GM10266 (cell line): Measurements from ENCODE around the gene DPF3.
A peak's percentile ranks its signal among the peaks of the same experiment; 100 is the strongest.

ENCODE experiments used
- DNase-seq: peaks from one replicate; pipeline ENCODE4 v3.0.0; 2012; ENCODE audit errors: extremely low spot score
- TF ChIP-seq, protein P1 (sequence below): IDR thresholded peaks from 2 replicates; pipeline ENCODE4 v1.5.1; 2012; ENCODE audit warnings: mild to moderate bottlenecking, low read depth; ENCODE audit not compliant: control insufficient read depth, insufficient read depth; ENCODE audit errors: missing control alignments

The DPF3 gene

DNA sequence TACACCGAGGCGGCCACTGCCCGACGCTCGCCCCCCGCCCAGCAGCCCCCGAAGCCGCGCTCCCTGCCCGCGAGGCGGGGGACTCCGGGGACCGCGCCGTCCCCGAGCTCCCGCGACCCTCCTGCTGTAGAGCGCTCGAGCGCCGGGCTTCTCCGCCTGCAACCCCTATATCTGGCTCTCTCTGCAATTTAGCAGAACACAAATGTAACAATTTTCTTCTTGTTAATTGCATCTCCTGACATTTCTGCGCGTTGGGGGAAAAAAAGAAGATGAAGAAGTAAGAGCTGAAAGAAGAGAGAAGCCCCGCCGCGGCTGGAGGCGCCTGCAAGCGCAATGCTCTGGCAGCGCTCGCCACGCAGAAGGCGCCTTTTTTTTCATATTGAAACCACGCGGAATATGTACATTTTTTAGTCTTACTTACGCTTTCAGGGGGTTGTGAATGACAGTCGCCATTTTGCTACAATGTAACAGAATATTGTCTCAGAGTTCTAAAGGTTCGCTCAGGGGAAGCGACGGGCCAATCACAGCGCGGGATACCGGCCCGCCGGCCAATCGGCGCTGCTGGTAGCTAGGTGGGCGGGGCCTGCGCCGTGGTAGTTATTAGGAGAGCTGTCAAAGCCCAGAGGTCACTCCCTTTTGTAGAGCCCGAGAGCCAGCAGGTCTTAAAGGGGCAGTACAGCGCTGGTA lies at the start of gene DPF3:
Gene DPF3, minus strand, starts transcription at position 466 of the 687 bp plus-strand sequence. Its CDS starts 13 bp downstream, at position 453.
- TF ChIP-seq, protein P1, sequence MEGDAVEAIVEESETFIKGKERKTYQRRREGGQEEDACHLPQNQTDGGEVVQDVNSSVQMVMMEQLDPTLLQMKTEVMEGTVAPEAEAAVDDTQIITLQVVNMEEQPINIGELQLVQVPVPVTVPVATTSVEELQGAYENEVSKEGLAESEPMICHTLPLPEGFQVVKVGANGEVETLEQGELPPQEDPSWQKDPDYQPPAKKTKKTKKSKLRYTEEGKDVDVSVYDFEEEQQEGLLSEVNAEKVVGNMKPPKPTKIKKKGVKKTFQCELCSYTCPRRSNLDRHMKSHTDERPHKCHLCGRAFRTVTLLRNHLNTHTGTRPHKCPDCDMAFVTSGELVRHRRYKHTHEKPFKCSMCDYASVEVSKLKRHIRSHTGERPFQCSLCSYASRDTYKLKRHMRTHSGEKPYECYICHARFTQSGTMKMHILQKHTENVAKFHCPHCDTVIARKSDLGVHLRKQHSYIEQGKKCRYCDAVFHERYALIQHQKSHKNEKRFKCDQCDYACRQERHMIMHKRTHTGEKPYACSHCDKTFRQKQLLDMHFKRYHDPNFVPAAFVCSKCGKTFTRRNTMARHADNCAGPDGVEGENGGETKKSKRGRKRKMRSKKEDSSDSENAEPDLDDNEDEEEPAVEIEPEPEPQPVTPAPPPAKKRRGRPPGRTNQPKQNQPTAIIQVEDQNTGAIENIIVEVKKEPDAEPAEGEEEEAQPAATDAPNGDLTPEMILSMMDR = no peak
- peak; percentile 97 for DNase-seq

DNA sequence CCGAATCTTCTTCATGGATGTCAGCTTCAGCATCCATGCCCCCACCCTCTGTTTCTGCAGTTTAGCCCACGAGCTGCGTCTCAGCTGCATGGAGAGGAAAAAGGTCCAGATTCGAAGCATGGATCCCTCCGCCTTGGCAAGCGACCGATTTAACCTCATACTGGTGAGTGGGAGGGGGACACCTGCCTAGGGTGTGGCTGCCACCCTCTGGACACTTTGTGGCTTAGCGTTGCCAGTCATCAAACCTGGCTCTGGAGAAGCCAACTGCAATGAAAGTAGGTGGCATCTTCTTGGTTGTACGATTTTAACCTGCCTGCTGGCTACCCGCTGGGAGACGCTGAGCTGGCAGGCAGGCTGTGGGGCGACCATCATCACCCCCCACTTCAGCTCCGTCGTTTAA lies 49.0 kb upstream of the DPF3 start:
- no peak for DNase-seq
- TF ChIP-seq, protein P1 = no peak

DNA sequence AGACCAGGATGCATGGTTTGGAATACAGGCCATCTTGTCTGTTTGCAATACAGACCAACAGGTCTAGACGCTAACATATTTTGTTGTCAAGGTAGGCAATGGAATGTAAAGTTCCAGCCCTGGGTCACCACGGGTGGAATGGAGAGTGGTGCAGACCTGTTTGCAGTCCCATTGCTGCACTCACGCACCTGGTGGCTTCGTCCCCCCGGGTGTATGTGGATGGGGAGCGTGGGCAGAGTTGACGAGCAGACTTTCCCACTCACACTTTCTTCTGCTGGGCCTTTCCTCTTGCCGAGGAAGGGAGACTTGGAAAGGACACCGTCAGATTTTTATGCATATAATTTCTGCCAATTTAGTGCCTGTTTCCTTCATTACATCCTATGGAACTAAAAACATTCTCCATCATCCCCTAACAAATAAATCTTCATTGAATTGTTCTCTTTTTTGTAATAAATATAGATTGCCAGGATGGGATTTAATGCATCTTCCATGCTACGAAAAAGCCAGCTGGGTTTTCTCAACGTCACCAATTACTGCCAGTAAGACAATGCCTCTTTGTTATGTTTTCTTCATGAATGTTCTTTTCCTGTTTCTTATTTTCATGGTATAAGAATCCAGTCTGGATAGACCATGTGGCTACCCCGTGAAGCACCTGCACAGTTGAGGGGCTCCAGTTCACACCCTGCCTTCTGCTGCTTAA lies 47.5 kb upstream of the DPF3 start:
- TF ChIP-seq, protein P1 = no peak
- DNase-seq = no peak

DNA sequence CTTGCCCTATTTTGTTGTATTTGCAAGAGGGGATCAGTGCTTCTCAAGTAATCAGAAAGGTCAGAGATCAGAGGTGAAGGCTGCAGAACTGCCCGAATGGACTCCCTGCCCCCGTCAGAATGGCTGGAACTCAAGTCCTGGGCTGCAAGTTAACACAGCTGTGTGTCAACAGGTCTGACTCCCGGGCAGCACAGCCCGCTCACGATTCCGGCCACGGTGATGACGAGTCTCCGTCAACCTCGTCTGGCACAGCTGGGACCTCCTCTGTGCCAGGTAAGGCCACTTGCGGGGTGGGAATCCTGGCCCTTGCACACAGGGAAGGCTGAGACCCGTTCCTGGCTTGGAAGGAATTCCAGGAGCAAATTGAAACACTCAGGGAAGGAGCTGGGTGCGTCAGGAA lies 45.7 kb upstream of the DPF3 start:
- TF ChIP-seq, protein P1 = no peak
- no peak for DNase-seq

DNA sequence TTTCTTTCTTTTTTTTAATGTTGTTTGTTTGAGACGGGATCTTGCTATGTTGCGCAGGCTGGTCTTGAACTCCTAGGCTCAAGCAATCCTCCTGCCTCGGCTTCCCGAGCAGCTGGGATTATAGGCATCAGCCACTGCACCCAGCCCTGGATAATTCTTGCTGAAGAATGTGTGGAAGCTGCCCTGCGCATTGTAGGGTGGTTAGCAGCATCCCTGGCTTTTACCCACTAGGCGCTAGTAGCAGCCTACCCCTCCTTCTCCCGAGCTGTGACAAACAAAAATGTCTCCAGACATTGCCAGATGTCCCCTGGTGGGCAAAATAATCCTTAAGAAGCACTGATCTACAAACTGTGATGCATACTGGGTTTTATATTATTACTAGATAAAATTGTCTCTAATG lies 39.0 kb upstream of the DPF3 start:
- no peak for DNase-seq

DNA sequence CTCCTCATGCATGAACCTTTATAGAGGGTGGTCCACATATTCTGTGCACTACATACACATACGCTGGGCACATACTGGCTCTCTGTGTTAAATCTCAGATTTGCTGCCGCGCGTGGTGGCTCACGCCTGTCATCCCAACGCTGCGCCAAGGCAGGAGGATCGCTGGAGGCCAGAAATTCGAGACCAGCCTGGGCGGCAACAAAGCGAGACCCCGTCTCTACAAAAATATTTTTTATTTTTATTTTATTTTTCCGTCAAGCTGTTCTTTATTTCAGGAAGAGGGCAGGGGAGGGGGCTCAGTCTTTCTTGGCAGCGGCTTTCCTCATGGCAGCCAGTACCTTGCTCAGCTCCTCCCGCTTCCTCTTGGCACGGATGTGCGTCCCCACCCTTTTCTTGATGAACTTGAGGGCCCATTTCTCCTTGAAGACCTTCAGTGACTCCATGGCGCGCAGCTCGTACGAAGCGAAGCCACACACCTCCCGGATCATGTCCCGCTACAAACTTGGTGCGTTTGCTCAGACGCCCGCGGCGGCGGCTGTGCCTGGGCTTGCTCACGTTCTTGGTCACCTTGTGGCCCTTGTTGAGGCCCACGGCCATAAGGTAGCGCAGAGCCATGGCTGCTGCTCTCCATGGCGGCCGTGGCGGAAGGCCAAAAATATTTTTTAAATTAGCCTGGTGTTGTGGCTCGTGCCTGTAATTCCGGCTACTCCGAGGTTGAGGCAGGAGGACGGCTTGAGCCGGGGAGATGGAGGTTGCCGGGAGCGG lies 35.6 kb upstream of the DPF3 start:
- DNase-seq = no peak
- TF ChIP-seq, protein P1 = no peak

More for the DNA sequence above, 39.0 kb upstream of the DPF3 start:
- TF ChIP-seq, protein P1 = no peak
